ENCODE measurements around the gene TMEM256. TPM values are rescaled to one million over a fixed set of nuclear protein-coding genes. Genes with fewer than 3 reads are reported as not detected.

Gene TMEM256
- polyA plus RNA-seq, 1 donor from 2014 or later: 161 TPM

DNA sequence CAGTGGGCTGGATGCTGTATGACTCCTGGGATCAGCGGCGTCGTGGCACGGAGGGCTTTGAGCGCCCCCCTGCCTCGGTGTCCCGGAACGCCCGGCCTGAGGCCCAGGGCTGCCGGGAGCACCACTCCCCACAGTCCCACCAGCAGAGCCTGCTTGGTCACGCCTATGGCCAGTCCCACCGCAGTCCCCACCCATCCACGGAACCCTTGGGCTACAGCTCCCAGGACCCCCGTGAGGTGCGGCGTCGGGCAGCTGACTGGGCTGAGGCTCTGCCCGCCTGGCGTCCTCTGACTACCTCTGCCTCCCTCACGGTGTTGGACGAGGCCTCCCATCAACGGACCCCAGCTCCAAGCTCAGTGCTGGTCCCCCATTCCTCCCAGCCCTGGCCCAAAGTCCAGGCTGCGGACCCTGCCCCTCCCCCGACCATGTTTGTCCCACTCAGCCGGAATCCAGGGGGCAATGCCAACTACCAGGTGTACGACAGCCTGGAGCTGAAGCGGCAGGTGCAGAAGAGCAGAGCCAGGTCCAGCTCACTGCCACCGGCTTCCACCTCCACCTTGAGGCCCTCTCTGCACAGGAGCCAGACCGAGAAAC is 23.1 kb upstream of the TMEM256 start:
- TF ChIP-seq, protein P1, sequence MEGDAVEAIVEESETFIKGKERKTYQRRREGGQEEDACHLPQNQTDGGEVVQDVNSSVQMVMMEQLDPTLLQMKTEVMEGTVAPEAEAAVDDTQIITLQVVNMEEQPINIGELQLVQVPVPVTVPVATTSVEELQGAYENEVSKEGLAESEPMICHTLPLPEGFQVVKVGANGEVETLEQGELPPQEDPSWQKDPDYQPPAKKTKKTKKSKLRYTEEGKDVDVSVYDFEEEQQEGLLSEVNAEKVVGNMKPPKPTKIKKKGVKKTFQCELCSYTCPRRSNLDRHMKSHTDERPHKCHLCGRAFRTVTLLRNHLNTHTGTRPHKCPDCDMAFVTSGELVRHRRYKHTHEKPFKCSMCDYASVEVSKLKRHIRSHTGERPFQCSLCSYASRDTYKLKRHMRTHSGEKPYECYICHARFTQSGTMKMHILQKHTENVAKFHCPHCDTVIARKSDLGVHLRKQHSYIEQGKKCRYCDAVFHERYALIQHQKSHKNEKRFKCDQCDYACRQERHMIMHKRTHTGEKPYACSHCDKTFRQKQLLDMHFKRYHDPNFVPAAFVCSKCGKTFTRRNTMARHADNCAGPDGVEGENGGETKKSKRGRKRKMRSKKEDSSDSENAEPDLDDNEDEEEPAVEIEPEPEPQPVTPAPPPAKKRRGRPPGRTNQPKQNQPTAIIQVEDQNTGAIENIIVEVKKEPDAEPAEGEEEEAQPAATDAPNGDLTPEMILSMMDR (IDR thresholded peaks at IDR 0.05; ENCODE audit: poor library complexity, severe bottlenecking): no peak
- TF ChIP-seq RAD21 (conservative IDR thresholded peaks at IDR 0.05) (no peak), POLR2AphosphoS5 (IDR thresholded peaks at IDR 0.05) (no peak), MXI1 (conservative IDR thresholded peaks at IDR 0.05; ENCODE audit: poor library complexity, severe bottlenecking) (no peak), SMC3 (conservative IDR thresholded peaks at IDR 0.05; ENCODE audit: poor library complexity) (no peak), TAF1 (IDR thresholded peaks at IDR 0.05; ENCODE audit: low read depth) (no peak), EZH2 (IDR thresholded peaks at IDR 0.05; ENCODE audit: borderline replicate concordance, insufficient read depth, low read length, poor library complexity, severe bottlenecking) (no peak), REST (IDR thresholded peaks at IDR 0.05; ENCODE audit: borderline replicate concordance) (no peak), EP300 (conservative IDR thresholded peaks at IDR 0.05; ENCODE audit: poor library complexity, severe bottlenecking) (no peak)
- H3K9me2 ChIP-seq (ENCODE audit: insufficient read depth, low read length): no peaks in the 10 kb centered on the region
- H3K4me2 ChIP-seq (ENCODE audit: low read length): no peak overlapping the region
- H3K9ac ChIP-seq (ENCODE audit: low read length): no peak overlapping the region
- no peaks in the 10 kb centered on the region for H3K27me3 ChIP-seq (ENCODE audit: insufficient read depth, low read depth, low read length)
- H3K27ac ChIP-seq (ENCODE audit: low read length): no peak overlapping the region
- H2AFZ ChIP-seq (ENCODE audit: low read depth, low read length): no peak overlapping the region
- H3F3A ChIP-seq (ENCODE audit: insufficient read depth, low read length, poor library complexity, severe bottlenecking): no peaks in the 10 kb centered on the region
- no peaks in the 10 kb centered on the region for H3K9me3 ChIP-seq (ENCODE audit: low read length)
- no peak overlapping the region for H3K4me3 ChIP-seq (ENCODE audit: low read length)
- no peaks in the 10 kb centered on the region for H3K36me3 ChIP-seq (ENCODE audit: insufficient read depth, low read length)
- H4K20me1 ChIP-seq (ENCODE audit: insufficient read depth): no peaks in the 10 kb centered on the region
- no peaks in the 10 kb centered on the region for H3K79me2 ChIP-seq (replicated peaks; ENCODE audit: insufficient read depth, low read length)

- Histone ChIP-seq H2AFZ (ENCODE audit: low read depth, low read length) (no peak overlapping the region), H4K20me1 (ENCODE audit: insufficient read depth) (no peaks in the 10 kb centered on the region), H3K9me3 (ENCODE audit: low read length) (no peaks in the 10 kb centered on the region), H3K79me2 (replicated peaks; ENCODE audit: insufficient read depth, low read length) (no peaks in the 10 kb centered on the region), H3K27ac (ENCODE audit: low read length) (no peak overlapping the region), H3K4me2 (ENCODE audit: low read length) (no peak overlapping the region), H3K9me2 (ENCODE audit: insufficient read depth, low read length) (no peaks in the 10 kb centered on the region), H3K9ac (ENCODE audit: low read length) (no peak overlapping the region), H3K27me3 (ENCODE audit: insufficient read depth, low read depth, low read length) (no peaks in the 10 kb centered on the region), H3K36me3 (ENCODE audit: insufficient read depth, low read length) (no peaks in the 10 kb centered on the region), H3F3A (ENCODE audit: insufficient read depth, low read length, poor library complexity, severe bottlenecking) (no peaks in the 10 kb centered on the region), H3K4me3 (ENCODE audit: low read length) (no peak overlapping the region)
- TF ChIP-seq, protein P1 (IDR thresholded peaks at IDR 0.05; ENCODE audit: poor library complexity, severe bottlenecking): no peak
- TF ChIP-seq MXI1 (conservative IDR thresholded peaks at IDR 0.05; ENCODE audit: poor library complexity, severe bottlenecking): no peak
- TF ChIP-seq EP300 (conservative IDR thresholded peaks at IDR 0.05; ENCODE audit: poor library complexity, severe bottlenecking): no peak
- no peak for TF ChIP-seq RAD21 (conservative IDR thresholded peaks at IDR 0.05)
- TF ChIP-seq EZH2 (IDR thresholded peaks at IDR 0.05; ENCODE audit: borderline replicate concordance, insufficient read depth, low read length, poor library complexity, severe bottlenecking): no peak
Observed at GRCh38 chr17:7426203-7426863, 22.4 kb upstream of the TMEM256 start.
